Measurements from ENCODE around the gene TRIP4.

GRCh38 chr15:64379216-64379960 is 8.2 kb upstream of the TRIP4 start:
- TF ChIP-seq CTCF (IDR thresholded peaks at IDR 0.05; ENCODE audit: low read length): no peak
- no peak for TF ChIP-seq EZH2 (IDR thresholded peaks at IDR 0.05; ENCODE audit: borderline replicate concordance, low read length)
